T-cell (primary cell): Measurements from ENCODE around the gene CYB5A. TPM values are rescaled to one million over a fixed set of nuclear protein-coding genes. Genes with fewer than 3 reads are reported as not detected.
"Not testable (repeated sequence)": the region's sequence is repeated elsewhere in the genome, so short reads cannot be mapped to it uniquely, and the experiment has no call there.

ENCODE experiments used
- ATAC-seq, 4 experiments: fragments of 200-7000 bp in 3 of 4; fragments of 150-1000 bp in 1 of 4; cut with Tn5 transposase; replicated peaks in 1 of 4; 1 replicate in 3 of 4; 2 replicates in 1 of 4; pipeline ENCODE4 v1.10.0; 2021; ENCODE audit warnings: moderate library complexity in 3 of 4, mild to moderate bottlenecking in 2 of 4, moderate number of reproducible peaks in 1 of 4
- CTCF ChIA-PET, 2 donors: fragments of 300-600 bp; sonication (Branson Sonifier 250); formaldehyde crosslinking; loops; one replicate each; lab custom pipeline; 2022; ENCODE audit warnings: antibody characterized with exemption in 2 of 2; lab: Charles Lee
- POLR2A ChIA-PET, 2 donors: fragments of 300-600 bp; sonication (Branson Sonifier 250); formaldehyde crosslinking; loops; one replicate each; lab custom pipeline; 2022; ENCODE audit warnings: antibody characterized with exemption in 2 of 2; lab: Charles Lee
- DNase-seq, 35 experiments: peaks; one replicate each; pipeline versions ENCODE4 v3.0.0 to v3.0.0-alpha.2; 2013 to 2023
- H3K27ac ChIP-seq: one replicate; pipeline ENCODE4 v1.5.1; 2013; ENCODE audit warnings: low read length
- H3K27me3 ChIP-seq, 2 experiments: replicated peaks in 1 of 2; 1 replicate in 1 of 2; 2 replicates in 1 of 2; pipeline versions ENCODE4 v1.6.1 to v1.7.0; 2013; ENCODE audit warnings: low read length in 1 of 2, mixed read lengths in 1 of 2; ENCODE audit not compliant: control insufficient read depth in 2 of 2, insufficient read depth in 2 of 2; ENCODE audit errors: extremely low read depth in 1 of 2
- H3K36me3 ChIP-seq, 2 donors: 1 replicate in 1 of 2; 2 replicates in 1 of 2; pipeline versions ENCODE4 v1.6.1 to v1.7.0; 2013; ENCODE audit warnings: low read length in 1 of 2; ENCODE audit not compliant: control insufficient read depth in 2 of 2, insufficient read depth in 1 of 2; ENCODE audit errors: extremely low read depth in 1 of 2
- H3K4me1 ChIP-seq, 2 experiments: 1 replicate in 1 of 2; 2 replicates in 1 of 2; pipeline versions ENCODE4 v1.6.1 to v1.7.0; 2013; ENCODE audit warnings: low read length in 2 of 2, mixed read lengths in 1 of 2; ENCODE audit not compliant: insufficient read depth in 2 of 2, control insufficient read depth in 1 of 2; ENCODE audit errors: extremely low read depth in 1 of 2
- H3K4me3 ChIP-seq, 2 donors: 1 replicate in 1 of 2; 2 replicates in 1 of 2; pipeline versions ENCODE4 v1.5.1 to v1.7.0; 2013; ENCODE audit warnings: mild to moderate bottlenecking in 2 of 2, low read length in 1 of 2, moderate library complexity in 1 of 2; ENCODE audit not compliant: control insufficient read depth in 1 of 2; ENCODE audit errors: extremely low read depth in 1 of 2
- H3K9me3 ChIP-seq: 2 replicates; pipeline ENCODE4 v1.7.0; 2013
- H3K27ac Mint-ChIP-seq, 2 donors: one replicate each; pipeline ENCODE4 v1.8.0; 2020 to 2021; ENCODE audit warnings: mild to moderate bottlenecking in 2 of 2, mixed read lengths in 2 of 2
- H3K27me3 Mint-ChIP-seq, 2 donors: one replicate each; pipeline ENCODE4 v1.8.0; 2021 to 2022; ENCODE audit warnings: mixed read lengths in 2 of 2
- H3K36me3 Mint-ChIP-seq: one replicate; pipeline ENCODE4 v1.8.0; 2021; ENCODE audit warnings: mixed read lengths
- H3K4me1 Mint-ChIP-seq, 3 donors: one replicate each; pipeline ENCODE4 v1.8.0; 2020 to 2022; ENCODE audit warnings: mixed read lengths in 3 of 3, mild to moderate bottlenecking in 1 of 3
- H3K4me3 Mint-ChIP-seq, 3 donors: one replicate each; pipeline ENCODE4 v1.8.0; 2020 to 2022; ENCODE audit warnings: mild to moderate bottlenecking in 3 of 3, mixed read lengths in 3 of 3, moderate library complexity in 3 of 3
- H3K9me3 Mint-ChIP-seq, 3 donors: one replicate each; pipeline ENCODE4 v1.8.0; 2020 to 2022; ENCODE audit warnings: mixed read lengths in 3 of 3
- WGBS: methylation state at CpG from one replicate; pipeline ENCODE4 v1.1.5; 2013; ENCODE audit warnings: missing lambda C conversion rate; ENCODE audit not compliant: insufficient coverage; 5-methylcytosine and 5-hydroxymethylcytosine counted together
- total RNA-seq, 35 experiments: library from RNA in 6 of 35; stranded (reverse) in 6 of 35; fragments of 120-200 nt in 1 of 35; gene quantifications; one replicate each; pipeline versions ENCODE4 v1.2.1 to v1.2.4 and lab custom pipeline; 2013 to 2026

Gene CYB5A
- total RNA-seq, 5 donors from 2014 or later (not counting 1 experiment from before 2014, with no cell fraction given) = 14.4 to 28.8 (median 25.1) TPM

DNA sequence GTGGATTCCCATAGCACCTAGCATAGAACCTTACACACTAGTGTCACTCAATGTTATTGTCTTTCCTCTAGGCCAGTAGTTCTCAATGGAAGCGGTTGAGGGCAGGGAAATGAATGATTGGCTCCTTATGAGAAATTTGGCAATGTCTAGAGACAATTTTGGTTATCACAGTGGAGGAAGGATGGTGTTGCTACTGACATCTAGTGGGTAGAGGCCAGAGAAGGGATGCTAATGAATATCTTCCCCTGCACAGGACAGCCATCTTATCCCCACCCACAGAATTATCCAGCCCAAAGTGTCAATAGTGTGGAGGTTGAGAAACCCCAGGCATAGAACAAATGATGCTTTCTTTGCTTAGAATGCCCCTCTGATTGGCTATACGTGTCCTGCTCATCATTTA is 39.6 kb upstream of the CYB5A start:
- no peak overlapping the region for H3K4me3 Mint-ChIP-seq
- H3K27me3 ChIP-seq = peaks cover 0 to 4% of the 10 kb centered on the region in 2 experiments
- peaks cover 3 to 4% of the 10 kb centered on the region in 2 donors for H3K27me3 Mint-ChIP-seq
- WGBS = no CpG with 5 or more reads among the region's 2 CpGs
- no peaks in the 10 kb centered on the region for H3K9me3 Mint-ChIP-seq
- ATAC-seq (no peak), DNase-seq (no peak)
- no peaks in the 10 kb centered on the region for H3K4me1 ChIP-seq
- no peak overlapping the region for H3K27ac Mint-ChIP-seq
- peaks cover 0 to 4% (median 0%) of the 10 kb centered on the region in 3 donors for H3K4me1 Mint-ChIP-seq
- POLR2A ChIA-PET = no interaction called here
- H3K27ac ChIP-seq = no peak overlapping the region
- no peak overlapping the region for H3K4me3 ChIP-seq
- CTCF ChIA-PET = no interaction called here
- no peaks in the 10 kb centered on the region for H3K36me3 ChIP-seq
- no peaks in the 10 kb centered on the region for H3K9me3 ChIP-seq
- H3K36me3 Mint-ChIP-seq = no peaks in the 10 kb centered on the region

- no CpG with 5 or more reads among the region's 1 CpG for WGBS
- POLR2A ChIA-PET = no interaction called here
- no peak overlapping the region for H3K4me3 Mint-ChIP-seq
- H3K4me3 ChIP-seq = no peak overlapping the region
- DNase-seq (no peak), ATAC-seq (no peak)
- peaks cover 4 to 7% of the 10 kb centered on the region in 2 donors for H3K27me3 Mint-ChIP-seq
- H3K36me3 ChIP-seq = no peaks in the 10 kb centered on the region
- H3K4me1 ChIP-seq = no peaks in the 10 kb centered on the region
- CTCF ChIA-PET = interaction anchor here in 1 of 2 donors (1.0 kb wide), 1 partner anchor 12 kb away, joined by 3 read pairs; no protein-coding TSS in a partner anchor
- peaks cover 0 to 4% of the 10 kb centered on the region in 2 experiments for H3K27me3 ChIP-seq
- no peak overlapping the region for H3K27ac ChIP-seq
- no peaks in the 10 kb centered on the region for H3K9me3 Mint-ChIP-seq
- no peaks in the 10 kb centered on the region for H3K9me3 ChIP-seq
- no peak overlapping the region for H3K27ac Mint-ChIP-seq
- H3K36me3 Mint-ChIP-seq = no peaks in the 10 kb centered on the region
- peaks cover 0 to 2% (median 0%) of the 10 kb centered on the region in 3 donors for H3K4me1 Mint-ChIP-seq
Observed at GRCh38 chr18:74329688-74330205, 38.0 kb upstream of the CYB5A start.

DNA sequence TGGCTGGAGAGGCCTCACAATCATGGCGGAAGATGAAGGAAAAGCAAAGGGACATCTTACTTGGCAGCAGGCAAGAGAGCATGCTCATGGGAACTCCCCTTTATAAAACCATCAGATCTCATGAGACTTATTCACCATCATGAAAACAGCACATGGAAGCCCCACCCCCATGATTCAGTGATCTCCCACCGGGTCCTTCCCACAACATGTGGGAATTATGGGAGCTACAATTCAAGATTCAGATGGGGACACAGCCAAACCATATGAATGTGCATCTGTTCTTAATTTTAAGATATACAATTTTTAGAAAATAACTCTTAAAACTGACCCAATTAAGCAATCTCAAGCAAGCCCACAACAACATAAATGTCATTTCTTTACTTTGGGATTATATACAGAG is 36.4 kb upstream of the CYB5A start:
- WGBS = no CpG with 5 or more reads among the region's 2 CpGs
- ATAC-seq (no peak), DNase-seq (no peak)
- Histone ChIP-seq H3K27ac (no peak overlapping the region), H3K27me3 (peaks cover 0 to 6% of the 10 kb centered on the region in 2 experiments), H3K36me3 (no peaks in the 10 kb centered on the region), H3K4me3 (no peak overlapping the region), H3K9me3 (no peaks in the 10 kb centered on the region), H3K4me1 (no peaks in the 10 kb centered on the region)
- H3K27me3 Mint-ChIP-seq = peaks cover 4 to 9% of the 10 kb centered on the region in 2 donors
- ChIA-PET POLR2A (no interaction called here), CTCF (interaction anchor here in 1 of 2 donors (0.9 kb wide), 1 partner anchor 14 kb away, joined by 4 read pairs; no protein-coding TSS in a partner anchor)
- H3K27ac Mint-ChIP-seq = no peak overlapping the region
- H3K4me1 Mint-ChIP-seq = no peaks in the 10 kb centered on the region
- no peaks in the 10 kb centered on the region for H3K9me3 Mint-ChIP-seq
- no peak overlapping the region for H3K4me3 Mint-ChIP-seq
- no peaks in the 10 kb centered on the region for H3K36me3 Mint-ChIP-seq

DNA sequence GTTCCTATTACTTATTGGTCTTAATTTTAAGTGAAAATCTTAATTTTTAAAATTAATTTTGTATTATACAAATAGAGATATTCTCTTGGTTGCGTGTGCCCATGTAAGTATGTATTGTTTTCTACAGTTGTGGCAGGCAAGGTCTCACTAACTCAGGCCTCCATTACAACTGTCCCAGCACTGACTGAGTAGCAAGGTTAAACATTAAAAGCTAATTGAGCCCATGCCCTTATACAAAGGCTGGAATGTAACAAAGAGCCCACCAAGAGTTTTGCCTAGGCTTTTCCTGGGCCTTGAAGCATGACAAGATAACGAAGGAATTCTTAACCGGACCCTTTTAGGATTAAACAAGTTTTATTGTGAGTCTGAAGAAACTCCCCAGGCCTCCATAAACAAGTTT is 35.0 kb upstream of the CYB5A start:
- WGBS = no CpG with 5 or more reads among the region's 3 CpGs
- H3K9me3 Mint-ChIP-seq, H3K27me3 ChIP-seq, H3K27ac ChIP-seq, H3K36me3 Mint-ChIP-seq, H3K27me3 Mint-ChIP-seq, H3K4me1 ChIP-seq, DNase-seq, H3K27ac Mint-ChIP-seq, H3K9me3 ChIP-seq, CTCF ChIA-PET, POLR2A ChIA-PET, ATAC-seq, H3K4me1 Mint-ChIP-seq, H3K4me3 Mint-ChIP-seq, H3K4me3 ChIP-seq, H3K36me3 ChIP-seq: not testable (repeated sequence)

DNA sequence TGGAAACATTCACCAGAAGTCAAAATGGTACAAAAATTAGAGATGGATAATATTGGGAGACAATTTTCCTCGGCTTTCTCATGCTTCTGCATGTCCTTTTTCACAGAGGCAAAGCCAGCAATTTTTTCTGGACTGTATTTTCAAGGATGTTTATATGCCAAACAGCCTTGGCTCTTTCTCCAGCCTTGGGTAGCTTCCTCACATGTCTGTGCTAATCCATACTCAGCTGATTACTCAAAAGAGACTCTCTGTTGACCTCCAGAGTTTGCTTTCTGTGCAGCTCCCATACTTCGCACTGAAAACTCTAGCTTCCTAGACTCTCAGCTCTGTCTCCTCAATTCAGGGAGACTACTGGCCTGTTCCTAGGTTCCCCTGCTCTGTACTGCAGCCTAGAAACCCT is 34.5 kb upstream of the CYB5A start:
- WGBS = 89% methylated on average over 1 of the region's 2 CpGs
- Histone ChIP-seq H3K9me3 (no peaks in the 10 kb centered on the region), H3K4me1 (no peaks in the 10 kb centered on the region), H3K27me3 (peaks cover 0 to 4% of the 10 kb centered on the region in 2 experiments), H3K27ac (no peak overlapping the region), H3K36me3 (no peaks in the 10 kb centered on the region), H3K4me3 (no peak overlapping the region)
- no peaks in the 10 kb centered on the region for H3K9me3 Mint-ChIP-seq
- ChIA-PET POLR2A (no interaction called here), CTCF (no interaction called here)
- DNase-seq (no peak), ATAC-seq (no peak)
- no peak overlapping the region for H3K27ac Mint-ChIP-seq
- H3K4me1 Mint-ChIP-seq = no peaks in the 10 kb centered on the region
- no peak overlapping the region for H3K4me3 Mint-ChIP-seq
- H3K36me3 Mint-ChIP-seq = no peaks in the 10 kb centered on the region
- H3K27me3 Mint-ChIP-seq = peaks cover 3 to 8% of the 10 kb centered on the region in 2 donors

- Histone ChIP-seq H3K36me3 (no peaks in the 10 kb centered on the region), H3K27me3 (peaks cover 0 to 17% of the 10 kb centered on the region in 2 experiments), H3K9me3 (no peaks in the 10 kb centered on the region), H3K27ac (no peak overlapping the region), H3K4me3 (no peak overlapping the region), H3K4me1 (no peaks in the 10 kb centered on the region)
- Mint-ChIP-seq H3K9me3 (no peaks in the 10 kb centered on the region), H3K4me1 (no peaks in the 10 kb centered on the region), H3K27ac (no peak overlapping the region), H3K27me3 (peaks cover 5 to 11% of the 10 kb centered on the region in 2 donors), H3K4me3 (no peak overlapping the region), H3K36me3 (no peaks in the 10 kb centered on the region)
- POLR2A ChIA-PET = no interaction called here
- ATAC-seq (no peak), DNase-seq (no peak)
- CTCF ChIA-PET = no interaction called here
- WGBS = 92% methylated on average over 23 of the region's 29 CpGs
Observed at GRCh38 chr18:74316257-74317170, 24.8 kb upstream of the CYB5A start.
